ENCODE results near the gene CEMIP. TPM values are rescaled to one million over a fixed set of nuclear protein-coding genes. Genes with fewer than 3 reads are reported as not detected.
A peak's percentile ranks its signal among the peaks of the same experiment; 100 is the strongest.

Gene CEMIP, protein sequence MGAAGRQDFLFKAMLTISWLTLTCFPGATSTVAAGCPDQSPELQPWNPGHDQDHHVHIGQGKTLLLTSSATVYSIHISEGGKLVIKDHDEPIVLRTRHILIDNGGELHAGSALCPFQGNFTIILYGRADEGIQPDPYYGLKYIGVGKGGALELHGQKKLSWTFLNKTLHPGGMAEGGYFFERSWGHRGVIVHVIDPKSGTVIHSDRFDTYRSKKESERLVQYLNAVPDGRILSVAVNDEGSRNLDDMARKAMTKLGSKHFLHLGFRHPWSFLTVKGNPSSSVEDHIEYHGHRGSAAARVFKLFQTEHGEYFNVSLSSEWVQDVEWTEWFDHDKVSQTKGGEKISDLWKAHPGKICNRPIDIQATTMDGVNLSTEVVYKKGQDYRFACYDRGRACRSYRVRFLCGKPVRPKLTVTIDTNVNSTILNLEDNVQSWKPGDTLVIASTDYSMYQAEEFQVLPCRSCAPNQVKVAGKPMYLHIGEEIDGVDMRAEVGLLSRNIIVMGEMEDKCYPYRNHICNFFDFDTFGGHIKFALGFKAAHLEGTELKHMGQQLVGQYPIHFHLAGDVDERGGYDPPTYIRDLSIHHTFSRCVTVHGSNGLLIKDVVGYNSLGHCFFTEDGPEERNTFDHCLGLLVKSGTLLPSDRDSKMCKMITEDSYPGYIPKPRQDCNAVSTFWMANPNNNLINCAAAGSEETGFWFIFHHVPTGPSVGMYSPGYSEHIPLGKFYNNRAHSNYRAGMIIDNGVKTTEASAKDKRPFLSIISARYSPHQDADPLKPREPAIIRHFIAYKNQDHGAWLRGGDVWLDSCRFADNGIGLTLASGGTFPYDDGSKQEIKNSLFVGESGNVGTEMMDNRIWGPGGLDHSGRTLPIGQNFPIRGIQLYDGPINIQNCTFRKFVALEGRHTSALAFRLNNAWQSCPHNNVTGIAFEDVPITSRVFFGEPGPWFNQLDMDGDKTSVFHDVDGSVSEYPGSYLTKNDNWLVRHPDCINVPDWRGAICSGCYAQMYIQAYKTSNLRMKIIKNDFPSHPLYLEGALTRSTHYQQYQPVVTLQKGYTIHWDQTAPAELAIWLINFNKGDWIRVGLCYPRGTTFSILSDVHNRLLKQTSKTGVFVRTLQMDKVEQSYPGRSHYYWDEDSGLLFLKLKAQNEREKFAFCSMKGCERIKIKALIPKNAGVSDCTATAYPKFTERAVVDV (N-terminal part only)
- total RNA-seq (0.93 TPM), polyA plus RNA-seq (ENCODE audit: insufficient read depth in 1 of 8, insufficient read length in 8 of 8, low replicate concordance in 1 of 8) (1 to 10 TPM; 1.4 to 3.0 (median 2.3) TPM)
- long read RNA-seq, donor 1: 0 reads
- long read RNA-seq, donor 2: 0 reads
- long read RNA-seq, donor 3, partial matches to known transcripts: 68 of 68 reads
- long read RNA-seq, donor 3, other reads (novel, unspliced or antisense): 0 of 68 reads
- long read RNA-seq, donor 4: 0 reads
- long read RNA-seq, donor 5: 0 reads
- long read RNA-seq, donor 6: 0 reads
- long read RNA-seq, donor 7: 0 reads
- long read RNA-seq, donor 8: 0 reads
- long read RNA-seq, donor 9: 0 reads
- long read RNA-seq, donor 10, partial matches to known transcripts: 92 of 92 reads
- long read RNA-seq, donor 10, other reads (novel, unspliced or antisense): 0 of 92 reads
- long read RNA-seq, donor 11, partial matches to known transcripts: 36 of 95 reads
- long read RNA-seq, donor 11, other reads (novel, unspliced or antisense): 59 of 95 reads

DNA sequence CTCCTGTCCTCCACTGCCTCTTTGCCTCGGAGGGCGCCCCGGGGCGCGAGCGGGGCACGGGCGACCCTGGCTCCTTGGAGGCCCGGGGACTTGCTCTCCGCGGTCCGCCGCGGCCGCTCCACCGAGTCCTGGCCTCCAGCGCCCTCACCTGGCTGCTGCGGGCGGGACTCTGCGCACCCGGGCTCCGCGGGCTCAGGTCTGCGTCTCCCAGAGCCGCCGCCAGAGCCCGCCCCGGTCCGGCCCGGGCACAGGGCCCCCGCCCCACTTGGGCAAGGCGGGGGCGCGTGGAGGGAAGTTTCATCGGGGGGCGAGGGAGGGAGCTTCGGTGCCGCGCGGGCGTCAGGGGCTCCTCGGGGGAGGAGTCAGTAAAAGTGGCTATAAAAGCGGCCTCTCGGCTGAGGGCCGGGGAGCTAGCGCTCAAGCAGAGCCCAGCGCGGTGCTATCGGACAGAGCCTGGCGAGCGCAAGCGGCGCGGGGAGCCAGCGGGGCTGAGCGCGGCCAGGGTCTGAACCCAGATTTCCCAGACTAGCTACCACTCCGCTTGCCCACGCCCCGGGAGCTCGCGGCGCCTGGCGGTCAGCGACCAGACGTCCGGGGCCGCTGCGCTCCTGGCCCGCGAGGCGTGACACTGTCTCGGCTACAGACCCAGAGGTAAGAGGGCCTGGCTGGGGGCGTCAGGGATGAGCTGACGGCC, at the start of gene CEMIP:
Gene CEMIP (plus strand): TSS at position 407 of the 694 bp plus-strand sequence. CDS start 94,510 bp downstream, outside the sequence.
- Histone ChIP-seq H3K4me1 (ENCODE audit: control insufficient read depth, insufficient read depth, low read length) (peaks cover 24% of the 10 kb centered on the region), H3K27ac (ENCODE audit: low read length) (no peak within 1 kb of the TSS), H3K27me3 (ENCODE audit: control insufficient read depth, insufficient read depth, low read length) (peaks cover 52% of the 10 kb centered on the region), H3K9me3 (replicated peaks; ENCODE audit: control insufficient read depth, low read depth, low read length) (no peaks in the 10 kb centered on the region), H3K36me3 (ENCODE audit: control insufficient read depth, insufficient read depth, low read length) (no peaks in the 10 kb centered on the region), H3K4me3 (ENCODE audit: low read length) (peak within 1 kb of the TSS; percentile 34)
- peak; percentile 70 for DNase-seq
- under 1% methylated on average over 68 of the region's 75 CpGs for WGBS (ENCODE audit: insufficient coverage)

DNA sequence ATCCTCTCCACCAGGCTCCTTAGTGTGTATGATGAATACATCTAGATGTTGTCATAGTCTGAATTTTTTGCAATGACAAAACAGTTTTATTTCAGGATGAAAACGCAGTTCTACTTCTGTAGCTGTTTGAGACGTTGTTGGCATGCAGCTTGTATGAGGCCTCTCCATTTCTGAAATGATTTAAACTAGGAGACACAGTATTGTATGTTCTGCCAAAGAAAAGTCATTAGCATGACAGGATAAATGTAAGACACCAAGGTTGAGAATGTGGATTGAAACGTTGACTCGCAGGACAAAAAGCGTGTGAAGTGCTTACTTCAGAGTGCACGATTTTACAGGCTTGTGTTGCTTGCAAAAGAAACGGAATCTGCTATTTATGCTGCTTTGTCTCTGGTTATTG, 48.8 kb upstream of the CEMIP start:
- H3K4me1 ChIP-seq (ENCODE audit: control insufficient read depth, insufficient read depth, low read length): peaks cover 22% of the 10 kb centered on the region
- peaks cover 2% of the 10 kb centered on the region for H3K9me3 ChIP-seq (replicated peaks; ENCODE audit: control insufficient read depth, low read depth, low read length)
- no peak overlapping the region for H3K27ac ChIP-seq (ENCODE audit: low read length)
- no peak overlapping the region for H3K4me3 ChIP-seq (ENCODE audit: low read length)
- peak; percentile 29 for DNase-seq
- no peaks in the 10 kb centered on the region for H3K36me3 ChIP-seq (ENCODE audit: control insufficient read depth, insufficient read depth, low read length)
- H3K27me3 ChIP-seq (ENCODE audit: control insufficient read depth, insufficient read depth, low read length): no peaks in the 10 kb centered on the region
- 56% methylated on average over 6 of the region's 7 CpGs for WGBS (ENCODE audit: insufficient coverage)

DNA sequence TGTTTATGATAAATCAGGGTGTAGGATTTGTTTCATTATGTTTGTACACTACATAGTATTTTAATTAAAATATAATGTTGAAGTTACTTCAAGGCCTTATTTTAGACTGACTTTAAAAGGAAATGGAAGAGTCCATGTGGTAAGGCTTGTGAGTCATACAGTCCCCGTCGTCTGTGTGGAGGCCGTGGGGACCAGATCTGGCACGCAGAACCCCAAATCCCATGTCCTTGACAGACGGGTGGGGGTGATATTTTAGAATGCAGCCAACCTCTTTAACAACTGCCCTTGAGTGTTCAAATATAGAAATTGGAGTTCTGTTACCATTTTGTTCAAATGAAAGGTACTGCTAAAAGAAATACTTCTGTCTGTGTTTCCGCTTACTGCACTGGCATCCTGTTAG, 48.2 kb upstream of the CEMIP start:
- DNase-seq: no peak
- Histone ChIP-seq H3K27me3 (ENCODE audit: control insufficient read depth, insufficient read depth, low read length) (no peaks in the 10 kb centered on the region), H3K4me1 (ENCODE audit: control insufficient read depth, insufficient read depth, low read length) (peaks cover 22% of the 10 kb centered on the region), H3K4me3 (ENCODE audit: low read length) (no peak overlapping the region), H3K27ac (ENCODE audit: low read length) (no peak overlapping the region), H3K9me3 (replicated peaks; ENCODE audit: control insufficient read depth, low read depth, low read length) (peaks cover 2% of the 10 kb centered on the region), H3K36me3 (ENCODE audit: control insufficient read depth, insufficient read depth, low read length) (no peaks in the 10 kb centered on the region)
- WGBS (ENCODE audit: insufficient coverage): 40% methylated on average over 2 of the region's 6 CpGs

DNA sequence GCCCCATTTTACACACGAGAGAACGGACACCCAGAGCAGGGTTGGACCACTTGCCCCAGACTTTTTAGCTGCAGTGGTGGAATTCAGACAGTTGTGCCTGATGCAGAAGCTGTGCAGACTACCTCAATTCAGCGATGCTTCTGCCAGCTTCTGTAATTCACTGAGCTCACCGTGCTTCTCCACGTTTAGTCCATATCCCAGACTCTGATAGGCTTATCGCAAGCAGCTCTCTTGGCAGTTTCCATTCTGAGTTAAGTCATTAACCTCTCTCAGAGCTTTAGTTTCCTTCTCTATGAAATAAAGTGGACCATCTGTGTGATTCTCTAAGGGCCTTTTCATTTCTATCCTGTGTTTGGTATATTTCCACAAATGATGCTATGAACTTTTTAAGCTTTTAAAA, 47.0 kb upstream of the CEMIP start:
- Histone ChIP-seq H3K9me3 (replicated peaks; ENCODE audit: control insufficient read depth, low read depth, low read length) (no peaks in the 10 kb centered on the region), H3K4me3 (ENCODE audit: low read length) (no peak overlapping the region), H3K27me3 (ENCODE audit: control insufficient read depth, insufficient read depth, low read length) (no peaks in the 10 kb centered on the region), H3K27ac (ENCODE audit: low read length) (no peak overlapping the region), H3K4me1 (ENCODE audit: control insufficient read depth, insufficient read depth, low read length) (peaks cover 20% of the 10 kb centered on the region), H3K36me3 (ENCODE audit: control insufficient read depth, insufficient read depth, low read length) (no peaks in the 10 kb centered on the region)
- peak; percentile 36 for DNase-seq
- WGBS (ENCODE audit: insufficient coverage): 47% methylated on average over 4 of the region's 6 CpGs

DNA sequence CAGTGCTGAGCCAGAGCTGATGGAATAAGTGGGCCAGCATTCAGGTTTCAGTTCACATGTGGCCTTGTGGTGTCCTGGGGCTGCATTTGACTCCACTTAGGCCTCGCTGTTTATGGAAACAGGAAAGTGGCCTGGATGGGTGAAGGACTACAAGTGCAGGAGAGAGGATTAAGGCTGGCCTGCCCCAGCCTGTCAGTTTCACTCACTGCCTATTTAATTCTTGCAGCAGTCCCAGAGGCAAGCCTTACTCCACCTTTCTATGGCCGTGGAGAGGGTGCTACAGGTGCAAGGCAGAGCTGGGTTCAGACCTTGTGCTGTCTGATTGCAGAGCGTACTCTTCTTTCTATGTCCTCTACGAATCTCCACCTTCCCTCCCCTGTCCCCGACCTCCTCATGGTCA, 46.4 kb upstream of the CEMIP start:
- Histone ChIP-seq H3K4me3 (ENCODE audit: low read length) (no peak overlapping the region), H3K27ac (ENCODE audit: low read length) (no peak overlapping the region), H3K36me3 (ENCODE audit: control insufficient read depth, insufficient read depth, low read length) (no peaks in the 10 kb centered on the region), H3K9me3 (replicated peaks; ENCODE audit: control insufficient read depth, low read depth, low read length) (no peaks in the 10 kb centered on the region), H3K27me3 (ENCODE audit: control insufficient read depth, insufficient read depth, low read length) (no peaks in the 10 kb centered on the region), H3K4me1 (ENCODE audit: control insufficient read depth, insufficient read depth, low read length) (peaks cover 16% of the 10 kb centered on the region)
- peak; percentile 32 for DNase-seq
- WGBS (ENCODE audit: insufficient coverage): 76% methylated on average over 4 of the region's 5 CpGs

DNA sequence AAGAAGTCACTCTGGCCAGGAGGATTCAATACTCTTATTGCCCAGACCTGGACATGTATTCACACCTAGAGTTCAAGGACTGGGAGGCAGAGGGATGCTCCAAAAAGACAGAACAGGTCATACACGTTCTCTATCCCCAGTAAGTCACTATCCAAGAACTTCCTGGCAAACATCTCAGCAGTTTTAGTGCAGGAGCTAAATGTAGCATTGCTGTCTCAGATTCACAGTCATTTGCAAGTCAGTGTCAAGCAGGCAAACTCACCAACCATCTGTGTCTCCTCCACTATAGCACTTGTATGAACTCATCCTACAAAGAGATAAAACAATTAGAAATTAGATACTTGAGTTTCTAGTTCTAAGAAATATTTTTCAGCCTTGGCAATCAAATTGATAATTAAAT, 45.7 kb upstream of the CEMIP start:
- peak; percentile 16 for DNase-seq
- no peaks in the 10 kb centered on the region for H3K36me3 ChIP-seq (ENCODE audit: control insufficient read depth, insufficient read depth, low read length)
- H3K4me1 ChIP-seq (ENCODE audit: control insufficient read depth, insufficient read depth, low read length): peaks cover 12% of the 10 kb centered on the region
- 33% methylated on average over 1 of the region's 1 CpG for WGBS (ENCODE audit: insufficient coverage)
- H3K27ac ChIP-seq (ENCODE audit: low read length): no peak overlapping the region
- no peaks in the 10 kb centered on the region for H3K9me3 ChIP-seq (replicated peaks; ENCODE audit: control insufficient read depth, low read depth, low read length)
- no peak overlapping the region for H3K4me3 ChIP-seq (ENCODE audit: low read length)
- H3K27me3 ChIP-seq (ENCODE audit: control insufficient read depth, insufficient read depth, low read length): no peaks in the 10 kb centered on the region

DNA sequence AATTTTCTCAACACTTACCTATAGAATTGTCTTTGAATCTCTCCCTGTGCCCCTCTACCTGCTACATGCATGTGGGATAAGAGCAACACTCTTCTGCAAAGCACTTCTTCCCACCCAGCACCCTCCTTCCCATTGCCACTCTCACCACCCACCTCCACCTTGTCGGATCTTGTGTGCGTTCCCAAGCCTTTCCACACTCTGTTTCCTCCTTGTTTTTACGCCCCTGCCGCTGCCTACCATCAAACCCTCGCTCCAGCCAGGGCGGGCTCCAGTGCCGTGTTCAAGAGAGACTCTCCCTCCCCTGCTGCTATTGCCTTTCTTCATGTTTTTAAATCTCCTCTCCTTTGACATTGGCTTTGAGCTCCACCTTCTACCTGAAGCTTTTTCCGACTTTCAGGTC, 43.8 kb upstream of the CEMIP start:
- Histone ChIP-seq H3K36me3 (ENCODE audit: control insufficient read depth, insufficient read depth, low read length) (no peaks in the 10 kb centered on the region), H3K27me3 (ENCODE audit: control insufficient read depth, insufficient read depth, low read length) (no peaks in the 10 kb centered on the region), H3K4me1 (ENCODE audit: control insufficient read depth, insufficient read depth, low read length) (peaks cover 12% of the 10 kb centered on the region), H3K9me3 (replicated peaks; ENCODE audit: control insufficient read depth, low read depth, low read length) (no peaks in the 10 kb centered on the region), H3K27ac (ENCODE audit: low read length) (no peak overlapping the region), H3K4me3 (ENCODE audit: low read length) (no peak overlapping the region)
- 84% methylated on average over 7 of the region's 8 CpGs for WGBS (ENCODE audit: insufficient coverage)
- no peak for DNase-seq

DNA sequence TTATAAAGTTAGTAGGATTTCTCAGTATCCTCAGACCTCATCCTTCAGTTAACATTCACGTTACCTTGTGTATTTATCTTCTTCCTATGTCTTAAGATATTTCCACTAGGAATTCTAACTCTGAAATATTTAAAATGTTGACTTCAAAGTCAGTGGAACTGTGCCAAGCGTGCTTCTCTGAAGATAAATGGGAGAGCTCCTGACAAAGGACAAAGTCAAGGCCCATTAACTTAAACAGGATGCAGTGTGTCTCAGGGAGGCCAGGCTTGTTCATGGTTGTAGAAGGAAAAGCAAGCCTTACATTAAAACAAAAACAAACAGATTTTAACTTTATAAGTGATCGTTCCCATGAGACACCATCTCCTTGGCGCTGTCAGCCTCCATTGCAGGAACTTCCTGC, 42.6 kb upstream of the CEMIP start:
- Histone ChIP-seq H3K27me3 (ENCODE audit: control insufficient read depth, insufficient read depth, low read length) (no peaks in the 10 kb centered on the region), H3K27ac (ENCODE audit: low read length) (no peak overlapping the region), H3K4me1 (ENCODE audit: control insufficient read depth, insufficient read depth, low read length) (peaks cover 12% of the 10 kb centered on the region), H3K9me3 (replicated peaks; ENCODE audit: control insufficient read depth, low read depth, low read length) (no peaks in the 10 kb centered on the region), H3K36me3 (ENCODE audit: control insufficient read depth, insufficient read depth, low read length) (no peaks in the 10 kb centered on the region), H3K4me3 (ENCODE audit: low read length) (no peak overlapping the region)
- 81% methylated on average over 2 of the region's 4 CpGs for WGBS (ENCODE audit: insufficient coverage)
- no peak for DNase-seq

DNA sequence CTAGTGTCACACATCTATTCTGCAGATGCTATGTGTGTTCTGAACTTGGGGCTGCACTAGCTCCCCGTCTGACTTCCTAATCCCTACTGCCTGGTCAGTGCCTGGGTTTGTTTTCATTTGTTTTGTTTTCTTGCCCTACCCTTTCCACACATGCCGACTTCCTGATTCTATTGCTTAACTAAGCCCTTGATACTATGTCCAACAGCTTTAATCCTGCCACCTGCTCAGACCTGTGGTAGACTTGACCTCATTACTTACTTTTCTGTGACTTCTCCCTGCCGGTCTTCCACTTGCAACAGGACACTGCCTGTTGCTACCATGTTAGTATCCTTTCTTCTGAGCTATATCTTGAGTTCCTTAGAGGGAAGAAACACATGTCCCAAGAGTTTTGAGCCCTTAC, 39.3 kb upstream of the CEMIP start:
- Histone ChIP-seq H3K9me3 (replicated peaks; ENCODE audit: control insufficient read depth, low read depth, low read length) (no peaks in the 10 kb centered on the region), H3K27ac (ENCODE audit: low read length) (no peak overlapping the region), H3K36me3 (ENCODE audit: control insufficient read depth, insufficient read depth, low read length) (no peaks in the 10 kb centered on the region), H3K27me3 (ENCODE audit: control insufficient read depth, insufficient read depth, low read length) (no peaks in the 10 kb centered on the region), H3K4me3 (ENCODE audit: low read length) (no peak overlapping the region), H3K4me1 (ENCODE audit: control insufficient read depth, insufficient read depth, low read length) (no peaks in the 10 kb centered on the region)
- 81% methylated on average over 2 of the region's 3 CpGs for WGBS (ENCODE audit: insufficient coverage)
- no peak for DNase-seq
